Pancreas (tissue), 10 donors: ENCODE measurements around the gene PCDHGA6. TPM values are rescaled to one million over a fixed set of nuclear protein-coding genes. Genes with fewer than 3 reads are reported as not detected.
A peak's percentile ranks its signal among the peaks of the same experiment; 100 is the strongest.
"Not testable (repeated sequence)": the region's sequence is repeated elsewhere in the genome, so short reads cannot be mapped to it uniquely, and the experiment has no call there.

Source experiments
- ATAC-seq, 4 donors: fragments of 200-7000 bp; cut with Tn5 transposase; one replicate each; pipeline versions ENCODE4 v1.8.0 to v1.9.1; 2020; ENCODE audit warnings: mild to moderate bottlenecking in 4 of 4, moderate library complexity in 4 of 4
- DNase-seq, 6 donors: peaks; one replicate each; pipeline ENCODE4 v3.0.0-alpha.2; 2020
- FAIRE-seq: peaks from 2 replicates; lab custom pipeline; 2012; peaks lifted over from hg19 to GRCh38; lab: Jason Lieb, UNC
- H3K27ac ChIP-seq, 4 donors: fragments of 200-600 bp; sonication (generic); 1 replicate in 3 of 4; 2 replicates in 1 of 4; pipeline versions ENCODE4 v1.5.0 to v1.8.0; 2020
- H3K27me3 ChIP-seq, 4 donors: fragments of 200-600 bp; one replicate each; pipeline ENCODE4 v1.8.0; 2021
- H3K36me3 ChIP-seq, 3 donors: fragments of 200-600 bp; sonication (generic) in 1 of 3; one replicate each; pipeline versions ENCODE4 v1.5.0 to v1.8.0; 2020 to 2021
- H3K4me1 ChIP-seq, 3 donors: fragments of 200-600 bp; one replicate each; pipeline ENCODE4 v1.8.0; 2021
- H3K4me3 ChIP-seq, 4 donors: fragments of 200-600 bp; sonication (generic) in 2 of 4; one replicate each; pipeline versions ENCODE4 v1.5.0 to v1.8.0; 2020 to 2021
- H3K9me3 ChIP-seq, 4 donors: fragments of 200-600 bp; one replicate each; pipeline ENCODE4 v1.8.0; 2021
- CTCF ChIP-seq, 4 donors: fragments of 200-600 bp; sonication (generic) in 3 of 4; IDR thresholded peaks; one replicate each; pipeline versions ENCODE4 v1.5.0 to v1.8.0; 2021; ENCODE audit warnings: antibody characterized with exemption in 4 of 4
- WGBS, 2 donors: extraction: QIAGEN DNeasy Blood & Tissue Kit; methylation state at CpG; one replicate each; pipeline ENCODE4 v1.1.7; 2013; 5-methylcytosine and 5-hydroxymethylcytosine counted together
- intact Hi-C, 3 donors: fragments of 100-400 bp; cut with DNase I; formaldehyde crosslinking; loops; one replicate each; pipeline versions ENCODE4 v1.11.1 to v1.14.2; 2022
- polyA plus RNA-seq, 2 donors: library from polyadenylated mRNA; stranded (reverse); fragments of 200-250 nt; gene quantifications; one replicate each; pipeline ENCODE4 v1.2.3, GENCODE V29; 2013
- total RNA-seq, 6 donors: library from RNA; stranded (reverse); fragmentation: NEBNext Ultra II Directional in 4 of 6; extraction: Animal tissue kit (Norgen Biotek cat#: 25700) in 4 of 6; gene quantifications; one replicate each; pipeline versions ENCODE4 v1.2.1 to v1.2.4, GENCODE V29; 2021 to 2023
- donor health status: healthy with polysubstance abuse.
- donor health status: DM: no; HTN: no; CAD: no; lungs with moderate emphysema.
- donor health status: DM: no; HTN: no; CAD: no.
- donor health status: control.
- donor health status: control.
- donor health status: Bipolar disorder and iron deficiency.
- donor health status: DM: yes; HTN: yes; CAD: no.
- donor health status: DM: no; HTN: no; CAD: no.
- donor health status: DM: no; HTN: no; CAD: no.
- donor health status: DM: yes; HTN: yes; CAD: no.

PCDHGA6 gene
- total and polyA plus RNA-seq, 8 donors = 1.1 to 3.1 (median 1.8) TPM

- Histone ChIP-seq H3K27ac (no peak overlapping the region), H3K27me3 (no peaks in the 10 kb centered on the region), H3K4me3 (no peak overlapping the region), H3K36me3 (no peaks in the 10 kb centered on the region), H3K4me1 (no peaks in the 10 kb centered on the region), H3K9me3 (peaks cover 0 to 44% (median 2%) of the 10 kb centered on the region in 4 donors)
- DNase-seq = no peak
- no peak for FAIRE-seq
- no peak for ATAC-seq
- intact Hi-C loops = loop anchor here in 1 of 3 donors (10.0 kb wide), 1 partner anchor 234 kb away; the partner anchor contains the start of gene PCDHB6
- WGBS, 2 donors = 33 to 36% methylated on average over 10 of the region's 10 CpGs
- no peak for TF ChIP-seq CTCF (IDR thresholded peaks at IDR 0.05)
Measured at GRCh38 chr5:141388661-141389060, 15.0 kb downstream of the PCDHGA6 start.

GRCh38 chr5:141389153-141390042 is 15.7 kb downstream of the PCDHGA6 start:
- no peaks in the 10 kb centered on the region for H3K36me3 ChIP-seq
- DNase-seq = peak in 1 of 6 donors; percentile 26
- no peak for ATAC-seq
- no peaks in the 10 kb centered on the region for H3K4me1 ChIP-seq
- peaks cover 0 to 40% (median 2%) of the 10 kb centered on the region in 4 donors for H3K9me3 ChIP-seq
- H3K27me3 ChIP-seq = no peaks in the 10 kb centered on the region
- intact Hi-C loops = loop anchor here in 1 of 3 donors (10.0 kb wide), 1 partner anchor 235 kb away; the partner anchor contains the start of gene PCDHB6
- FAIRE-seq = no peak
- no peak overlapping the region for H3K4me3 ChIP-seq
- TF ChIP-seq CTCF (IDR thresholded peaks at IDR 0.05) = no peak
- 26% methylated on average over 77 of the region's 77 CpGs for WGBS, 2 donors
- H3K27ac ChIP-seq = no peak overlapping the region

- ATAC-seq = no peak
Measured at GRCh38 chr5:141392429-141393198, 18.9 kb downstream of the PCDHGA6 start, which contains the start of gene PCDHGA8. PCDHGA8 (plus strand) TSS chr5:141392633; CDS start chr5:141392814, 181 bp downstream.

GRCh38 chr5:141393267-141393666 is 19.6 kb downstream of the PCDHGA6 start:
- intact Hi-C loops = no loop called here
- WGBS, 2 donors = 24 to 29% methylated on average over 21 of the region's 21 CpGs
- Histone ChIP-seq H3K4me3 (no peak overlapping the region), H3K4me1 (no peaks in the 10 kb centered on the region), H3K9me3 (peaks cover 0 to 34% (median 2%) of the 10 kb centered on the region in 4 donors), H3K36me3 (no peaks in the 10 kb centered on the region), H3K27ac (no peak overlapping the region), H3K27me3 (no peaks in the 10 kb centered on the region)
- no peak for TF ChIP-seq CTCF (IDR thresholded peaks at IDR 0.05)
- DNase-seq (peak in 1 of 6 donors; percentile 23), ATAC-seq (no peak), FAIRE-seq (no peak)

More at GRCh38 chr5:141392429-141393198, 18.9 kb downstream of the PCDHGA6 start, which contains the start of gene PCDHGA8:
- no peaks in the 10 kb centered on the region for H3K27me3 ChIP-seq
- TF ChIP-seq CTCF (IDR thresholded peaks at IDR 0.05) = no peak
- H3K9me3 ChIP-seq = peaks cover 0 to 34% (median 2%) of the 10 kb centered on the region in 4 donors
- no peak for FAIRE-seq
- H3K4me3 ChIP-seq = no peak within 1 kb of the TSS
- WGBS, 2 donors = 26 to 28% methylated on average over 38 of the region's 38 CpGs
- no peaks in the 10 kb centered on the region for H3K4me1 ChIP-seq
- H3K36me3 ChIP-seq = no peaks in the 10 kb centered on the region
- peak in 1 of 6 donors; percentile 31 for DNase-seq
- no peak within 1 kb of the TSS for H3K27ac ChIP-seq
- intact Hi-C loops = no loop called here

GRCh38 chr5:141394401-141395187 is 20.9 kb downstream of the PCDHGA6 start:
- H3K4me3 ChIP-seq, H3K36me3 ChIP-seq, H3K27ac ChIP-seq, FAIRE-seq, H3K4me1 ChIP-seq, intact Hi-C loops, H3K27me3 ChIP-seq, ATAC-seq: not testable (repeated sequence)
- WGBS, 2 donors = 22 to 25% methylated on average over 36 to 46 of the region's 53 CpGs
- peak in 1 of 6 donors; percentile 27 for DNase-seq
- H3K9me3 ChIP-seq = peaks cover 0 to 24% (median 2%) of the 10 kb centered on the region in 4 donors
